Neural cell (in vitro differentiated cells): ENCODE data around the gene VAV3. TPM values are rescaled to one million over a fixed set of nuclear protein-coding genes. Genes with fewer than 3 reads are reported as not detected.

Experiments
- H2AFZ ChIP-seq: fragments of 200-600, 300-800 bp; sonication (generic), shearing (Covaris generic); 2 replicates; pipeline ENCODE4 v1.6.0; 2014; ENCODE audit warnings: low read depth, mild to moderate bottlenecking, antibody characterized with exemption, low read length, moderate library complexity
- H3F3A ChIP-seq: fragments of 200-600 bp; shearing (Covaris generic); 2 replicates; pipeline ENCODE4 v1.6.1; 2016; ENCODE audit warnings: mild to moderate bottlenecking, moderate library complexity, mixed read lengths, antibody characterized with exemption, low read length; ENCODE audit not compliant: insufficient read depth, poor library complexity, severe bottlenecking
- H3K27ac ChIP-seq: fragments of 200-600, 300-800 bp; sonication (generic), shearing (Covaris generic); 2 replicates; pipeline ENCODE4 v1.5.1; 2014; ENCODE audit warnings: mild to moderate bottlenecking, low read length, moderate library complexity
- H3K27me3 ChIP-seq: fragments of 300-800, 200-600 bp; sonication (generic), shearing (Covaris generic); 2 replicates; pipeline ENCODE4 v1.6.0; 2014; ENCODE audit warnings: mild to moderate bottlenecking, low read depth, low read length, moderate library complexity; ENCODE audit not compliant: insufficient read depth
- H3K36me3 ChIP-seq: fragments of 300-800, 200-600 bp; sonication (generic), shearing (Covaris generic); 2 replicates; pipeline ENCODE4 v1.5.1; 2014; ENCODE audit warnings: mild to moderate bottlenecking, antibody characterized with exemption, low read length, moderate library complexity; ENCODE audit not compliant: insufficient read depth
- H3K4me2 ChIP-seq: fragments of 300-800, 200-600 bp; sonication (generic), shearing (Covaris generic); 2 replicates; pipeline ENCODE4 v1.6.0; 2014; ENCODE audit warnings: mild to moderate bottlenecking, low read length
- H3K4me3 ChIP-seq: fragments of 300-800, 200-600 bp; sonication (generic), shearing (Covaris generic); 2 replicates; pipeline ENCODE4 v1.5.1; 2014; ENCODE audit warnings: mild to moderate bottlenecking, low read length, moderate library complexity
- H3K79me2 ChIP-seq: fragments of 200-600 bp; shearing (Covaris generic); replicated peaks from 2 replicates; pipeline ENCODE4 v1.6.0; 2014; ENCODE audit warnings: mild to moderate bottlenecking, low read length, moderate library complexity; ENCODE audit not compliant: insufficient read depth
- H3K9ac ChIP-seq: fragments of 300-800, 200-600 bp; sonication (generic), shearing (Covaris generic); 2 replicates; pipeline ENCODE4 v1.6.1; 2016; ENCODE audit warnings: mild to moderate bottlenecking, low read length, mixed read lengths
- H3K9me2 ChIP-seq: fragments of 200-600 bp; shearing (Covaris generic); 2 replicates; pipeline ENCODE4 v1.6.1; 2016; ENCODE audit warnings: mild to moderate bottlenecking, low read length, mixed read lengths; ENCODE audit not compliant: insufficient read depth
- H3K9me3 ChIP-seq: fragments of 200-600, 300-800 bp; sonication (generic), shearing (Covaris generic); 2 replicates; pipeline ENCODE4 v1.6.1; 2016; ENCODE audit warnings: mild to moderate bottlenecking, mixed run types, low read length, moderate library complexity, mixed read lengths
- H4K20me1 ChIP-seq: fragments of 200-600 bp; shearing (Covaris generic); 2 replicates; pipeline ENCODE4 v1.6.1; 2016; ENCODE audit warnings: mild to moderate bottlenecking, mixed run types; ENCODE audit not compliant: insufficient read depth
- EP300 ChIP-seq: fragments of 450-650 bp; conservative IDR thresholded peaks from 2 replicates; pipeline ENCODE4 v1.6.1; 2014; ENCODE audit warnings: antibody characterized with exemption, mild to moderate bottlenecking, moderate library complexity; ENCODE audit not compliant: poor library complexity, severe bottlenecking
- EZH2 ChIP-seq: fragments of 200-600, 300-800 bp; shearing (Covaris generic), sonication (generic); IDR thresholded peaks from 2 replicates; pipeline ENCODE4 v1.6.1; 2014; ENCODE audit warnings: antibody characterized with exemption, low read length, borderline replicate concordance, mild to moderate bottlenecking; ENCODE audit not compliant: insufficient read depth, poor library complexity, severe bottlenecking
- MXI1 ChIP-seq: fragments of 450-650 bp; conservative IDR thresholded peaks from 2 replicates; pipeline ENCODE4 v1.6.1; 2014; ENCODE audit warnings: antibody characterized with exemption, mild to moderate bottlenecking; ENCODE audit not compliant: poor library complexity, severe bottlenecking
- POLR2AphosphoS5 ChIP-seq: IDR thresholded peaks from 2 replicates; pipeline ENCODE4 v1.6.1; 2012
- RAD21 ChIP-seq: fragments of 450-650 bp; conservative IDR thresholded peaks from 2 replicates; pipeline ENCODE4 v1.6.1; 2014; ENCODE audit warnings: antibody characterized with exemption, mild to moderate bottlenecking, moderate library complexity
- SMC3 ChIP-seq: fragments of 450-650 bp; conservative IDR thresholded peaks from 2 replicates; pipeline ENCODE4 v1.6.1; 2014; ENCODE audit warnings: antibody characterized with exemption, mild to moderate bottlenecking, moderate library complexity; ENCODE audit not compliant: poor library complexity
- TAF1 ChIP-seq: IDR thresholded peaks from 2 replicates; pipeline ENCODE4 v1.6.1; 2012; ENCODE audit warnings: low read depth
- polyA plus RNA-seq: library from polyadenylated mRNA; depleted of rRNA; stranded (reverse); fragments of >200 nt; gene quantifications from 2 replicates; pipeline ENCODE4 v1.2.3, GENCODE V29; 2014
- TF ChIP-seq, protein P1 (sequence below): IDR thresholded peaks from 2 replicates; pipeline ENCODE4 v1.6.1; 2012; ENCODE audit warnings: borderline replicate concordance
- TF ChIP-seq, protein P2 (sequence below): fragments of 450-650 bp; IDR thresholded peaks from 2 replicates; pipeline ENCODE4 v1.5.1; 2014; ENCODE audit warnings: antibody characterized with exemption, mild to moderate bottlenecking, moderate library complexity; ENCODE audit not compliant: poor library complexity, severe bottlenecking

VAV3 gene
- polyA plus RNA-seq, 1 donor from 2014 or later, result 7.6 TPM

DNA sequence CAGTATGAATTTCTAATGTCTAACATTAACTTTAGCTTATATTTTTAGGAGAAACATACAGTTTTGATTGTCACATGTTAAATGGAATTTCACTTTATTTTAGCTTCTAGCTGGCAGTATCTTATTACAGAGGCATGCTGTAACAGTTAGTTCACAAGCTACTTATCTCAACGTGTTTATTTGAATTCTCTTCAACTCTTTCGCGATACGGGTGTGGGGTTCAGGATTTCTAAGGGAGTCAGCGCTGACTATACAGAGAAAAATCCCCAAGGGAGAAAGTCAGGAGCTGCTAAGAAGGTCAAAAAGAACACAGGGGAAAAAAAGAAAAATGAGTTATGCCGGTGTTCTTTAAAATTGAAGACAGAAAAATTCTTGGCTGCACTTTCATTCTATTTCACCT is 296.2 kb downstream of the VAV3 start:
- Histone ChIP-seq H2AFZ (no peak overlapping the region), H3K9ac (no peak overlapping the region), H3K9me3 (no peaks in the 10 kb centered on the region)

GRCh38 chr1:107666493-107666892 is 298.5 kb downstream of the VAV3 start:
- Histone ChIP-seq H3F3A (no peaks in the 10 kb centered on the region), H3K9me2 (no peaks in the 10 kb centered on the region), H3K27ac (no peak overlapping the region), H3K4me3 (no peak overlapping the region), H3K79me2 (no peaks in the 10 kb centered on the region), H4K20me1 (no peaks in the 10 kb centered on the region), H3K4me2 (no peak overlapping the region), H3K9ac (no peak overlapping the region), H2AFZ (no peak overlapping the region), H3K36me3 (no peaks in the 10 kb centered on the region), H3K9me3 (no peaks in the 10 kb centered on the region), H3K27me3 (no peaks in the 10 kb centered on the region)
- TF ChIP-seq RAD21, result no peak
- TF ChIP-seq, protein P1, sequence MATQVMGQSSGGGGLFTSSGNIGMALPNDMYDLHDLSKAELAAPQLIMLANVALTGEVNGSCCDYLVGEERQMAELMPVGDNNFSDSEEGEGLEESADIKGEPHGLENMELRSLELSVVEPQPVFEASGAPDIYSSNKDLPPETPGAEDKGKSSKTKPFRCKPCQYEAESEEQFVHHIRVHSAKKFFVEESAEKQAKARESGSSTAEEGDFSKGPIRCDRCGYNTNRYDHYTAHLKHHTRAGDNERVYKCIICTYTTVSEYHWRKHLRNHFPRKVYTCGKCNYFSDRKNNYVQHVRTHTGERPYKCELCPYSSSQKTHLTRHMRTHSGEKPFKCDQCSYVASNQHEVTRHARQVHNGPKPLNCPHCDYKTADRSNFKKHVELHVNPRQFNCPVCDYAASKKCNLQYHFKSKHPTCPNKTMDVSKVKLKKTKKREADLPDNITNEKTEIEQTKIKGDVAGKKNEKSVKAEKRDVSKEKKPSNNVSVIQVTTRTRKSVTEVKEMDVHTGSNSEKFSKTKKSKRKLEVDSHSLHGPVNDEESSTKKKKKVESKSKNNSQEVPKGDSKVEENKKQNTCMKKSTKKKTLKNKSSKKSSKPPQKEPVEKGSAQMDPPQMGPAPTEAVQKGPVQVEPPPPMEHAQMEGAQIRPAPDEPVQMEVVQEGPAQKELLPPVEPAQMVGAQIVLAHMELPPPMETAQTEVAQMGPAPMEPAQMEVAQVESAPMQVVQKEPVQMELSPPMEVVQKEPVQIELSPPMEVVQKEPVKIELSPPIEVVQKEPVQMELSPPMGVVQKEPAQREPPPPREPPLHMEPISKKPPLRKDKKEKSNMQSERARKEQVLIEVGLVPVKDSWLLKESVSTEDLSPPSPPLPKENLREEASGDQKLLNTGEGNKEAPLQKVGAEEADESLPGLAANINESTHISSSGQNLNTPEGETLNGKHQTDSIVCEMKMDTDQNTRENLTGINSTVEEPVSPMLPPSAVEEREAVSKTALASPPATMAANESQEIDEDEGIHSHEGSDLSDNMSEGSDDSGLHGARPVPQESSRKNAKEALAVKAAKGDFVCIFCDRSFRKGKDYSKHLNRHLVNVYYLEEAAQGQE, result no peak
- TF ChIP-seq POLR2AphosphoS5, result no peak
- no peak for TF ChIP-seq TAF1
- TF ChIP-seq EZH2, result no peak
- TF ChIP-seq, protein P2, sequence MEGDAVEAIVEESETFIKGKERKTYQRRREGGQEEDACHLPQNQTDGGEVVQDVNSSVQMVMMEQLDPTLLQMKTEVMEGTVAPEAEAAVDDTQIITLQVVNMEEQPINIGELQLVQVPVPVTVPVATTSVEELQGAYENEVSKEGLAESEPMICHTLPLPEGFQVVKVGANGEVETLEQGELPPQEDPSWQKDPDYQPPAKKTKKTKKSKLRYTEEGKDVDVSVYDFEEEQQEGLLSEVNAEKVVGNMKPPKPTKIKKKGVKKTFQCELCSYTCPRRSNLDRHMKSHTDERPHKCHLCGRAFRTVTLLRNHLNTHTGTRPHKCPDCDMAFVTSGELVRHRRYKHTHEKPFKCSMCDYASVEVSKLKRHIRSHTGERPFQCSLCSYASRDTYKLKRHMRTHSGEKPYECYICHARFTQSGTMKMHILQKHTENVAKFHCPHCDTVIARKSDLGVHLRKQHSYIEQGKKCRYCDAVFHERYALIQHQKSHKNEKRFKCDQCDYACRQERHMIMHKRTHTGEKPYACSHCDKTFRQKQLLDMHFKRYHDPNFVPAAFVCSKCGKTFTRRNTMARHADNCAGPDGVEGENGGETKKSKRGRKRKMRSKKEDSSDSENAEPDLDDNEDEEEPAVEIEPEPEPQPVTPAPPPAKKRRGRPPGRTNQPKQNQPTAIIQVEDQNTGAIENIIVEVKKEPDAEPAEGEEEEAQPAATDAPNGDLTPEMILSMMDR, result no peak
- no peak for TF ChIP-seq SMC3
- no peak for TF ChIP-seq EP300

More for the DNA sequence above, 296.2 kb downstream of the VAV3 start:
- H3K9me2 ChIP-seq, result no peaks in the 10 kb centered on the region
- H3K79me2 ChIP-seq, result no peaks in the 10 kb centered on the region
- no peak overlapping the region for H3K27ac ChIP-seq
- H4K20me1 ChIP-seq, result no peaks in the 10 kb centered on the region
- H3K36me3 ChIP-seq, result no peaks in the 10 kb centered on the region
- no peak overlapping the region for H3K4me3 ChIP-seq
- H3K4me2 ChIP-seq, result no peak overlapping the region
- H3K27me3 ChIP-seq, result no peaks in the 10 kb centered on the region
- no peaks in the 10 kb centered on the region for H3F3A ChIP-seq
- no peak for TF ChIP-seq POLR2AphosphoS5
- TF ChIP-seq TAF1, result no peak
- no peak for TF ChIP-seq RAD21
- TF ChIP-seq SMC3, result no peak
- TF ChIP-seq, protein P1, result no peak
- TF ChIP-seq EZH2, result no peak
- no peak for TF ChIP-seq MXI1
- TF ChIP-seq, protein P2, result no peak
- TF ChIP-seq EP300, result no peak
